Measurements from ENCODE around the gene TBL2. TPM values are rescaled to one million over a fixed set of nuclear protein-coding genes. Genes with fewer than 3 reads are reported as not detected.
"Not testable (repeated sequence)": the region's sequence is repeated elsewhere in the genome, so short reads cannot be mapped to it uniquely, and the experiment has no call there.

TBL2 gene
- total RNA-seq, 1 donor from 2014 or later: 29.8 TPM

DNA sequence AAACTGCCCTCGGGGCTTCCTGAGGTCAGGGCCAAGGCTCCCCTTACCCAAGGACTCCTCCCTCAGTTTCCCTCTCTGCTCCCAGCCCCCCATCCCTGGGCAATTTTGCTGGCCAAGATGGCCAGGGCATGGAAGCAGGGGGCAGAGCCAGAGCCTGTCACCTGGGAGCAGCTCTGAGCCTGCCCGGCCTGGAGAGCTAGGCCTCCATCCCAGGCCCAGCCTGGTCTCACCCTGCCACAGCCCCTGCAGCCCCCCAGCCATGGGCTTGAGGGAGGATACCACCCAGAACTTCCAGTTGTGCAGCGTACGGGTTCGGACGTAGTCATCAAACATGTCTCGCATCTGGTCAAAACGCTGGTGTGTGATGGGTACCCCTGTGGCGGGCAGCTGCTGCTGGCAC is 17.0 kb upstream of the TBL2 start:
- Histone ChIP-seq H3K4me1 (no peaks in the 10 kb centered on the region), H3K4me3 (no peak overlapping the region), H3K36me3 (no peaks in the 10 kb centered on the region), H3K27ac (no peak overlapping the region), H3K9me3 (no peaks in the 10 kb centered on the region), H3K27me3 (peaks cover 13% of the 10 kb centered on the region)
- DNase-seq: no peak
- intact Hi-C loops (cut with DNase I): no loop called here
- no peak for ATAC-seq
- TF ChIP-seq CTCF (IDR thresholded peaks at IDR 0.05): no peak

DNA sequence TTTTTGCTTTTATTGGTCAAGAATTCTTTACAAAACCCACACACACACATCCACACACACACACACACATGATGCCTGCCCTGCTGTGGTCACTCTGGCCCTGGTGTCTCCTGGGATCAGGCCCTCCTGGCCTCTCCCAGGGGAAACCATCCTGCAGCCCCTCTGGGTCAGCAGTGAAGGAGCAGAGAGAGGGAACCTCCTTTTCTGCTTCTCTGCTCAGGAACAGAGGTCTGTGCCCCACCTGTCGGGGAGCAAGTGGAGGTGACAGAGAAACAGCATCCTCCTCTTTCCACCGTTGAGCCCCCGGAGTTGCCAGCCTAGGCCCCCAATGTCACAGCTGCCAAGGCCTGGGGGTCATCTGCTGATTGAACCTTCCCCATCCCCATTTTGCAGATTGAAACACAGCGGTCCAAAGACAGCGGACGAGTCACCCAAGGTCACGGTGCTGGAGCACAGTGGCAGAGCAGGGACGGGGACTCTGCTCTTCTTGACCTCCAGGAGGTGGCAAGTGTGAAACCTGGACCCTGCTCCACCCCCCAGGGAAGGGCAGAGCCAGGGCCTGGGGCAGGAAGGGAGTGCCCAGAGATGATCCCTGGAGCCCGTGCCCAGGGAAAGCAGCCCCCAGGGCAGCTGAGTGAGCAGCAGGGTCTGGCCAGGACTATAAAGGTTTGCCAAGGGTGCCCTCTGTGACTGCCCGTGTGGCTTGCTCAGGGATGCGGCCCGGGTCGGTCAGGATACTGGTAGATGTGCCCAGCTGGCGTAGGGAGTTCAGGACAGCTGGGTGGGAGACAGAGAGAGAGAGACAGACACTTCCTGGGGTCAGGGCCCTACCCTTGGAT is 15.0 kb upstream of the TBL2 start:
- no peak for TF ChIP-seq CTCF (IDR thresholded peaks at IDR 0.05)
- H3K9me3 ChIP-seq: no peaks in the 10 kb centered on the region
- intact Hi-C loops (cut with DNase I): no loop called here
- peaks cover 13% of the 10 kb centered on the region for H3K27me3 ChIP-seq
- ATAC-seq (no peak), DNase-seq (no peak)
- H3K36me3 ChIP-seq: no peaks in the 10 kb centered on the region
- H3K4me1 ChIP-seq: no peaks in the 10 kb centered on the region
- H3K27ac ChIP-seq: no peak overlapping the region
- no peak overlapping the region for H3K4me3 ChIP-seq

GRCh38 chr7:73586911-73587310 is 8.5 kb upstream of the TBL2 start:
- no peak for TF ChIP-seq CTCF (IDR thresholded peaks at IDR 0.05)
- H3K4me1 ChIP-seq: peaks cover 7% of the 10 kb centered on the region
- ATAC-seq: no peak
- no peak overlapping the region for H3K27ac ChIP-seq
- intact Hi-C loops (cut with DNase I): no loop called here
- no peak for DNase-seq
- no peak overlapping the region for H3K4me3 ChIP-seq
- no peaks in the 10 kb centered on the region for H3K36me3 ChIP-seq
- no peaks in the 10 kb centered on the region for H3K9me3 ChIP-seq
- no peaks in the 10 kb centered on the region for H3K27me3 ChIP-seq

DNA sequence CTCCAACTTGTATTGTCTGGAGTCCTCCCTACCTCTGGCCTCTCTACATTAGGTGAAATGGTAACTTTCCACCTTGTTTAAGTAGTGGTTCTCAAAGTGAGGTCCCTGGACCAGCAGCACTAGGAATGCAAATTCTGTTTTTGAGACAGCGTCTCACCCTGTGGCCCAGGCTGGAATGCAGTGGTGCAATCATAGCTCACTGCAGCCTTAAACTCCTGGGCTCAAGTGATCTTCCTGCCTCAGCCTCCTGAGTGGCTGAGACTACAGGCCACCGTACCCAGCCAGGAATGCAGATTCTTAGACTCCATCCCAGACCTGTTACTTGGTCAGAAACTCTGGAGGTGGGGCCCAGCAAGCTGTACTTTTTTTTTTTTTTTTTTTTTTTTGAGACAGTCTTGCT is 6.8 kb upstream of the TBL2 start:
- H3K4me1 ChIP-seq: peaks cover 7% of the 10 kb centered on the region
- no peak for ATAC-seq
- TF ChIP-seq CTCF (IDR thresholded peaks at IDR 0.05): no peak
- no peak overlapping the region for H3K4me3 ChIP-seq
- DNase-seq: no peak
- H3K27me3 ChIP-seq: no peaks in the 10 kb centered on the region
- H3K9me3 ChIP-seq: no peaks in the 10 kb centered on the region
- intact Hi-C loops (cut with DNase I): no loop called here
- no peak overlapping the region for H3K27ac ChIP-seq
- no peaks in the 10 kb centered on the region for H3K36me3 ChIP-seq

GRCh38 chr7:73582664-73583202 is 4.4 kb upstream of the TBL2 start:
- DNase-seq: no peak
- H3K9me3 ChIP-seq: no peaks in the 10 kb centered on the region
- no peak for ATAC-seq
- no peak overlapping the region for H3K4me3 ChIP-seq
- no peaks in the 10 kb centered on the region for H3K36me3 ChIP-seq
- intact Hi-C loops (cut with DNase I): no loop called here
- H3K4me1 ChIP-seq: peaks cover 10% of the 10 kb centered on the region
- H3K27me3 ChIP-seq: no peaks in the 10 kb centered on the region
- no peak for TF ChIP-seq CTCF (IDR thresholded peaks at IDR 0.05)
- H3K27ac ChIP-seq: peak overlapping the region; percentile 6

- H3K36me3 ChIP-seq; intact Hi-C loops (cut with DNase I); H3K27ac ChIP-seq; H3K9me3 ChIP-seq; ATAC-seq; H3K27me3 ChIP-seq; H3K4me3 ChIP-seq; DNase-seq: not testable (repeated sequence)
- peaks cover 20% of the 10 kb centered on the region for H3K4me1 ChIP-seq
These were observed 2.6 kb upstream of the TBL2 start for GRCh38 chr7:73581006-73581405.
